LNCaP clone FGC (cell line): ENCODE results near the gene RXRB.

ENCODE experiments used
- DNase-seq: peaks from one replicate; pipeline ENCODE4 v3.0.0-alpha.2; 2011; ENCODE audit warnings: low read depth
- H3K4me3 ChIP-seq: 2 replicates; pipeline ENCODE4 v1.5.1; 2011; ENCODE audit warnings: mild to moderate bottlenecking, low read depth, low read length, control low read depth
- CTCF ChIP-seq: IDR thresholded peaks from 2 replicates; pipeline ENCODE4 v1.5.1; 2012; ENCODE audit warnings: mild to moderate bottlenecking; ENCODE audit not compliant: control insufficient read depth, insufficient read depth; ENCODE audit errors: extremely low read depth

RXRB gene

GRCh38 chr6:33166811-33167210 lies 33.7 kb downstream of the RXRB start:
- no peak for DNase-seq
- H3K4me3 ChIP-seq, result no peak overlapping the region
- TF ChIP-seq CTCF, result no peak

GRCh38 chr6:33166363-33166762 lies 34.1 kb downstream of the RXRB start:
- no peak for DNase-seq
- H3K4me3 ChIP-seq, result no peak overlapping the region
- no peak for TF ChIP-seq CTCF

- no peak for TF ChIP-seq CTCF
- H3K4me3 ChIP-seq, result no peak overlapping the region
- DNase-seq, result no peak
These were observed 34.7 kb downstream of the RXRB start for GRCh38 chr6:33165581-33166258.

- DNase-seq, result no peak
- H3K4me3 ChIP-seq, result no peak overlapping the region
- no peak for TF ChIP-seq CTCF
These were observed 35.6 kb downstream of the RXRB start for GRCh38 chr6:33164665-33165373.

GRCh38 chr6:33164176-33164575 lies 36.3 kb downstream of the RXRB start:
- no peak for DNase-seq
- TF ChIP-seq CTCF, result no peak

GRCh38 chr6:33163540-33163939 lies 36.9 kb downstream of the RXRB start:
- no peak for DNase-seq
- TF ChIP-seq CTCF, result no peak
- H3K4me3 ChIP-seq, result no peak overlapping the region

More at GRCh38 chr6:33164176-33164575, 36.3 kb downstream of the RXRB start:
- no peak overlapping the region for H3K4me3 ChIP-seq
